Endothelial cell of umbilical vein (primary cell): ENCODE measurements around the gene MEOX2. TPM values are rescaled to one million over a fixed set of nuclear protein-coding genes. Genes with fewer than 3 reads are reported as not detected.

Experiments used
- BruUV-seq: library from RNA; stranded (reverse); fragments of 400-500 nt; replicated peaks from 2 replicates; lab custom pipeline; 2021; lab: Mats Ljungman, UMichigan
- CTCF ChIA-PET: fragments of 300-600, 350-600 bp; sonication (Branson Sonifier 250); formaldehyde crosslinking; loops from one replicate; lab custom pipeline; 2021; ENCODE audit warnings: antibody characterized with exemption, inconsistent platforms; lab: Charles Lee
- POLR2A ChIA-PET: fragments of 300-600, 350-600 bp; sonication (Branson Sonifier 250); formaldehyde crosslinking; loops from one replicate; lab custom pipeline; 2021; ENCODE audit warnings: antibody characterized with exemption, inconsistent platforms; lab: Charles Lee
- DNase-seq: peaks from one replicate; pipeline ENCODE4 v3.0.0-alpha.2; 2011; ENCODE audit warnings: low read depth, low spot score
- FAIRE-seq: peaks from 2 replicates; lab custom pipeline; 2011; peaks lifted over from hg19 to GRCh38; lab: Jason Lieb, UNC
- H2AFZ ChIP-seq: 2 replicates; pipeline ENCODE4 v1.6.0; 2012; ENCODE audit warnings: low read depth, low read length, control low read depth, inconsistent platforms
- H3K27ac ChIP-seq: 2 replicates; pipeline ENCODE4 v1.5.1; 2011; ENCODE audit warnings: low read depth, mild to moderate bottlenecking, control low read depth, low read length, moderate library complexity; ENCODE audit not compliant: insufficient read depth
- H3K27me3 ChIP-seq, 2 experiments: 2 replicates each; pipeline versions ENCODE4 v1.6.0 to v1.6.1; 2011; ENCODE audit warnings: low read length in 2 of 2, mixed read lengths in 1 of 2; ENCODE audit not compliant: control insufficient read depth in 2 of 2, insufficient read depth in 2 of 2
- H3K36me3 ChIP-seq, 2 experiments: 2 replicates in 1 of 2; 3 replicates in 1 of 2; pipeline ENCODE4 v1.5.1; 2011; ENCODE audit warnings: low read length in 2 of 2, mild to moderate bottlenecking in 1 of 2, moderate library complexity in 1 of 2; ENCODE audit not compliant: control insufficient read depth in 2 of 2, insufficient read depth in 2 of 2; ENCODE audit errors: extremely low read depth in 1 of 2
- H3K4me1 ChIP-seq: 3 replicates; pipeline ENCODE4 v1.5.1; 2011; ENCODE audit warnings: mild to moderate bottlenecking, low read length; ENCODE audit not compliant: control insufficient read depth, insufficient read depth; ENCODE audit errors: extremely low read depth
- H3K4me2 ChIP-seq: 2 replicates; pipeline ENCODE4 v1.6.1; 2011; ENCODE audit warnings: low read length, control low read depth, mixed read lengths; ENCODE audit not compliant: insufficient read depth
- H3K4me3 ChIP-seq, 3 experiments: fragments of 200-600 bp in 1 of 3; sonication (generic), shearing (Covaris generic) in 1 of 3; replicated peaks in 1 of 3; 2 replicates each; pipeline ENCODE4 v1.5.1; 2011 to 2016; ENCODE audit warnings: control low read depth in 3 of 3, low read length in 3 of 3, mild to moderate bottlenecking in 2 of 3, inconsistent platforms in 1 of 3, low read depth in 1 of 3, moderate library complexity in 1 of 3; ENCODE audit not compliant: insufficient read depth in 1 of 3
- H3K79me2 ChIP-seq: 2 replicates; pipeline ENCODE4 v1.6.0; 2012; ENCODE audit warnings: low read length, inconsistent platforms; ENCODE audit not compliant: control insufficient read depth, insufficient read depth
- H3K9ac ChIP-seq: replicated peaks from 2 replicates; pipeline ENCODE3; 2011; ENCODE audit warnings: low read length, control low read depth; ENCODE audit not compliant: insufficient read depth; ENCODE audit errors: extremely low read depth
- H3K9me1 ChIP-seq: replicated peaks from 3 replicates; pipeline ENCODE4 v1.6.0; 2011; ENCODE audit warnings: mild to moderate bottlenecking, low read length; ENCODE audit not compliant: control insufficient read depth, insufficient read depth; ENCODE audit errors: extremely low read depth
- H3K9me3 ChIP-seq: replicated peaks from 2 replicates; pipeline ENCODE4 v1.5.1; 2012; ENCODE audit warnings: low read length, inconsistent platforms; ENCODE audit not compliant: control insufficient read depth, insufficient read depth
- H4K20me1 ChIP-seq: replicated peaks from 2 replicates; pipeline ENCODE3; 2011; ENCODE audit warnings: mild to moderate bottlenecking, low read length; ENCODE audit not compliant: control insufficient read depth, insufficient read depth; ENCODE audit errors: extremely low read depth
- CTCF ChIP-seq, 2 donors: IDR thresholded peaks; 1 replicate in 1 of 2; 2 replicates in 1 of 2; pipeline ENCODE4 v1.5.1; 2011; ENCODE audit warnings: low read length in 2 of 2, mild to moderate bottlenecking in 2 of 2, moderate library complexity in 2 of 2, control low read depth in 1 of 2, inconsistent platforms in 1 of 2, low read depth in 1 of 2; ENCODE audit not compliant: insufficient read depth in 1 of 2; ENCODE audit errors: extremely low read depth in 1 of 2
- EZH2 ChIP-seq: IDR thresholded peaks from 2 replicates; pipeline ENCODE4 v1.6.1; 2012; ENCODE audit warnings: borderline replicate concordance, low read depth, mild to moderate bottlenecking, moderate library complexity, low read length, inconsistent platforms; ENCODE audit not compliant: severe bottlenecking
- FOS ChIP-seq: IDR thresholded peaks from 2 replicates; pipeline ENCODE4 v1.6.1; 2011; ENCODE audit warnings: mild to moderate bottlenecking, low read length, moderate library complexity, borderline replicate concordance; ENCODE audit not compliant: insufficient read depth
- GATA2 ChIP-seq: IDR thresholded peaks from 2 replicates; pipeline ENCODE4 v1.7.0; 2011; ENCODE audit warnings: low read depth, mild to moderate bottlenecking, moderate library complexity, mixed read lengths, low read length; ENCODE audit not compliant: insufficient read length, insufficient read depth
- JUN ChIP-seq: IDR thresholded peaks from 2 replicates; pipeline ENCODE4 v1.6.1; 2011; ENCODE audit warnings: borderline replicate concordance, low read depth; ENCODE audit not compliant: insufficient read length, insufficient read depth
- MAX ChIP-seq: IDR thresholded peaks from 2 replicates; pipeline ENCODE4 v1.6.1; 2011; ENCODE audit not compliant: insufficient read depth, insufficient read length
- MYC ChIP-seq: IDR thresholded peaks from one replicate; pipeline ENCODE4 v1.6.1; 2011; ENCODE audit warnings: mild to moderate bottlenecking, low read depth, low read length
- POLR2A ChIP-seq: IDR thresholded peaks from 2 replicates; pipeline ENCODE4 v1.6.1; 2012; ENCODE audit warnings: low read depth, mild to moderate bottlenecking, control low read depth, low read length
- POLR2AphosphoS5 ChIP-seq: IDR thresholded peaks from 2 replicates; pipeline ENCODE4 v1.6.1; 2012; ENCODE audit warnings: low read depth, mild to moderate bottlenecking, control low read depth, low read length, moderate library complexity; ENCODE audit not compliant: insufficient read depth
- dilution Hi-C: fragments of 300-500 bp; cut with MboI; formaldehyde crosslinking; loops from one replicate; pipeline ENCODE4 v1.15.0; 2019; ENCODE audit warnings: low sequenced_read_pairs; ENCODE audit not compliant: extremely low pct_ligation_motif_present
- intact Hi-C: fragments of 100-400 bp; cut with micrococcal nuclease; formaldehyde crosslinking; loops from one replicate; pipeline ENCODE4 v1.10.0; 2022
- polyA plus RNA-seq, 4 experiments: library from polyadenylated mRNA; depleted of rRNA in 3 of 4; stranded (reverse) in 3 of 4; unstranded in 1 of 4; fragments of >200 nt; gene quantifications; 2 replicates each; pipeline versions ENCODE4 v1.2.1 to v1.2.3, GENCODE V29; 2011 to 2012; ENCODE audit warnings: missing spikeins in 1 of 4
- total RNA-seq: library from RNA; stranded (reverse); gene quantifications from 2 replicates; pipeline ENCODE4 v1.2.3, GENCODE V29; 2021

MEOX2 gene
- total and polyA plus RNA-seq, 2 donors (not counting 3 experiments of a cell fraction or from before 2014, with no cell fraction given) = 11.6 to 45.1 TPM

- H3K4me2 ChIP-seq = peak overlapping the region; percentile 98
- no peaks in the 10 kb centered on the region for H3K9me1 ChIP-seq
- BruUV-seq = TSS peak; percentile 72
- FAIRE-seq = no peak
- peaks cover 40% of the 10 kb centered on the region for H3K79me2 ChIP-seq
- CTCF ChIA-PET = interaction anchor here (0.8 to 9.5 kb wide), 15 partner anchors 8 to 878 kb away, joined by 3 to 107 read pairs (median 4); no protein-coding TSS in a partner anchor
- H4K20me1 ChIP-seq = no peaks in the 10 kb centered on the region
- DNase-seq = no peak
- peak overlapping the region; percentile 17 for H3K9ac ChIP-seq
- no peaks in the 10 kb centered on the region for H3K27me3 ChIP-seq
- H3K4me3 ChIP-seq = peak overlapping the region; percentile 19 to 95 (median 61)
- POLR2A ChIA-PET = interaction anchor here (0.6 to 1.3 kb wide), 2 partner anchors 8 to 86 kb away, joined by 3 to 4 read pairs; no protein-coding TSS in a partner anchor
- intact Hi-C loops = loop anchor here (1.0 to 10.0 kb wide), 18 partner anchors 23 to 1702 kb away; partner anchors contain the start of genes ANKMY2, BZW2, CRPPA and ETV1
- no peaks in the 10 kb centered on the region for H3K9me3 ChIP-seq
- peak overlapping the region; percentile 66 for H2AFZ ChIP-seq
- H3K27ac ChIP-seq = peak overlapping the region; percentile 33
- no peaks in the 10 kb centered on the region for H3K36me3 ChIP-seq
- TF ChIP-seq POLR2AphosphoS5 (no peak), EZH2 (no peak), CTCF (IDR thresholded peaks at IDR 0.05; ENCODE audit: extremely low read depth in 1 of 2, insufficient read depth in 1 of 2, low read depth in 1 of 2, low read length in 2 of 2) (no peak), MYC (no peak), JUN (no peak), MAX (no peak), POLR2A (no peak), GATA2 (no peak), FOS (no peak)
- dilution Hi-C loops = no loop called here
- H3K4me1 ChIP-seq = peaks cover 22% of the 10 kb centered on the region
These were observed 568 bp upstream of the MEOX2 start for GRCh38 chr7:15686957-15687545.
